Measurements from ENCODE around the gene PDE6H. TPM values are rescaled to one million over a fixed set of nuclear protein-coding genes. Genes with fewer than 3 reads are reported as not detected.

Gene PDE6H
- total RNA-seq, 1 donor: not detected

- H3K4me3 ChIP-seq (ENCODE audit: low read depth, low read length): no peak overlapping the region
- DNase-seq (ENCODE audit: low read depth): no peak
- TF ChIP-seq CTCF (IDR thresholded peaks at IDR 0.05; ENCODE audit: insufficient read depth, low read depth, low read length): no peak
Observed at GRCh38 chr12:14986449-14986848, 13.6 kb downstream of the PDE6H start.

GRCh38 chr12:14988035-14988434, 15.2 kb downstream of the PDE6H start:
- DNase-seq (ENCODE audit: low read depth): no peak
- no peak for TF ChIP-seq CTCF (IDR thresholded peaks at IDR 0.05; ENCODE audit: insufficient read depth, low read depth, low read length)
- H3K4me3 ChIP-seq (ENCODE audit: low read depth, low read length): no peak overlapping the region

GRCh38 chr12:14989790-14990189, 16.9 kb downstream of the PDE6H start:
- TF ChIP-seq CTCF (IDR thresholded peaks at IDR 0.05; ENCODE audit: insufficient read depth, low read depth, low read length): no peak
- H3K4me3 ChIP-seq (ENCODE audit: low read depth, low read length): no peak overlapping the region
- DNase-seq (ENCODE audit: low read depth): no peak

- H3K4me3 ChIP-seq (ENCODE audit: low read depth, low read length): no peak overlapping the region
- no peak for TF ChIP-seq CTCF (IDR thresholded peaks at IDR 0.05; ENCODE audit: insufficient read depth, low read depth, low read length)
- no peak for DNase-seq (ENCODE audit: low read depth)
Observed at GRCh38 chr12:14991069-14991468, 18.2 kb downstream of the PDE6H start.

GRCh38 chr12:14992673-14993072, 19.8 kb downstream of the PDE6H start:
- no peak for TF ChIP-seq CTCF (IDR thresholded peaks at IDR 0.05; ENCODE audit: insufficient read depth, low read depth, low read length)
- H3K4me3 ChIP-seq (ENCODE audit: low read depth, low read length): no peak overlapping the region
- DNase-seq (ENCODE audit: low read depth): no peak

- no peak for DNase-seq (ENCODE audit: low read depth)
- H3K4me3 ChIP-seq (ENCODE audit: low read depth, low read length): no peak overlapping the region
- TF ChIP-seq CTCF (IDR thresholded peaks at IDR 0.05; ENCODE audit: insufficient read depth, low read depth, low read length): no peak
Observed at GRCh38 chr12:14993117-14993516, 20.3 kb downstream of the PDE6H start.

GRCh38 chr12:14993537-14994266, 20.9 kb downstream of the PDE6H start:
- no peak overlapping the region for H3K4me3 ChIP-seq (ENCODE audit: low read depth, low read length)
- TF ChIP-seq CTCF (IDR thresholded peaks at IDR 0.05; ENCODE audit: insufficient read depth, low read depth, low read length): no peak
- peak; percentile 36 for DNase-seq (ENCODE audit: low read depth)

Data from fibroblast of villous mesenchyme (primary cell).